Stimulated activated CD8-positive, alpha-beta memory T cell treated with anti-CD3 and anti-CD28 coated beads, Interleukin-12 subunit alpha, Interleukin-12 subunit beta, amount 100 ng/mL, for 1 hour (primary cell): Measurements from ENCODE around the gene DBX2.
"Not testable (repeated sequence)": the region's sequence is repeated elsewhere in the genome, so short reads cannot be mapped to it uniquely, and the experiment has no call there.

Experiments
- DNase-seq: peaks from one replicate; pipeline ENCODE4 v3.0.0-alpha.2; 2020; ENCODE audit warnings: low read depth

Gene DBX2

GRCh38 chr12:45010059-45010458, 40.8 kb downstream of the DBX2 start:
- DNase-seq: no peak

GRCh38 chr12:45008211-45008610, 42.7 kb downstream of the DBX2 start:
- DNase-seq: no peak

- no peak for DNase-seq
These were observed 51.5 kb downstream of the DBX2 start for GRCh38 chr12:44999355-44999754.

DNA sequence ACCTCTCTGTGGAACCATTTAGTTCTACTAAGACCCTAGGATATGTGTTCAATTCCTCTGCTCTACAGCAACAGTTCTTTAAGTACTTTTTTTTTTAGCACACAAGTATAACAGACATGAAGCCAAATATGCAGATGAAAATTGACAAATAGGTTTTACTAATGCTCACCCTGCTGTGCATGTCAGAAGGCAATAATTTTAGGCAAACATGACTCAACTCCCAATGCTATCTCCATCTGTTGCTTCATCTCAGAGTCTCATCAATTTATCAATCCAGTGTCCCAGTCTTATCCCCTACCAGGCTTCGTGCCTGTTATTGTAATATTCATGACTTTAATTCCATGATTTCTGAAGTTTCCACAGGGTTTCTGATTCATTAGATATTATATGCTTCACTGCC, 57.7 kb downstream of the DBX2 start:
- DNase-seq: no peak

DNA sequence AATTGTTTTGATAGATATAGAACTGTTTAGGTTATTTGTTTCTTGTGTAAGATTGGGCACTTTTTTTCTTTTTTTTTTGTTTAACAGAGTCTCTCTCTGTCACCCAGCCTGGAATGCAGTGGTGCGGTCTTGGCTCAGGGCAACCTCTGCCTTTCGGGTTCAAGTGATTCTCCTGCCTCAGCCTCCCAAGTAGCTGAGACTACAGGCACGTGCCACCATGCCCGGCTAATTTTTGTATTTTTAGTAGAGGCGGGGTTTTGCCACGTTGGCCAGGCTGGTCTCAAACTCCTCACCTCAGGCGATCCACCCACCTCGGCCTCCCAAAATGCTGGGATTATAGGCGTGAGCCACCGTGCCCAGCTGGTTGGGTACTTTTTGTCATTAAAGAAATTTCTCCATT, 66.0 kb downstream of the DBX2 start:
- not testable (repeated sequence) for DNase-seq

DNA sequence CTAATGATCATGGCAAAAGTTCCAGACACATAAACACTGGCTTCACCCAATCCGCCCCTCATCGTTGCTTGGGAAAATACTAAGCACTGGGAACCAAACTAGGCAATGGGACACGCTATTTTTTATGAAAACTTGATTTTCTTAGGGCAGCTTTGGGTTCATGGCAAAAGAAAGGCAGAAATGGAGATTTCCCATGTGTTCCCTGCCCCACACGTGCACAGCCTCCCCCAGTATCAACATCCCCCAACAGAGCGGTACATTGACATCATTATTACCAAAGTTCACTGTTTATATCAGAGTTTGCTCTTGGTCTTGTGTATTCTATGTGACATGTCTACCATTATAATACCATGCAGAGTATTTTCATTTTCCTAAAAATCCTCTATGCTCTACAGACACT, 71.0 kb downstream of the DBX2 start:
- no peak for DNase-seq

DNA sequence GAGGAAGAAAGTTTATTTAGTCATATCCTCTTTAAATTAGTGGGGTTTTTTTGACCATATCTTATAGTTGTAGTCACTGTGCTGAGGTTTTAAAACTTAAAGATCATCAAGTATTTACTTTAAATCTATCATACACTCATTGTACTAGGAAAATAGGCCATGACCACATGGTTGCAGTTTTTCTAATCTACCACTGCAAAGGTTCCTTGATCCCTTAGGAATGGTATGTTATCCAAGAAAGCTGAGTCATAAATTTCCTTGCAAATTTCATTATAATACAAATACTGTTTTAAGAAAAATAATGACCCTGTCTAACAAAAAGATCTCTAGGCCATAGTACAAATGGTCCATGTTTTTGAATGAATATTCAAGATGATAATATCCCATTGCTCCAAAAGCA, 74.7 kb downstream of the DBX2 start:
- no peak for DNase-seq

GRCh38 chr12:44972746-44973421, 78.0 kb downstream of the DBX2 start:
- no peak for DNase-seq

DNA sequence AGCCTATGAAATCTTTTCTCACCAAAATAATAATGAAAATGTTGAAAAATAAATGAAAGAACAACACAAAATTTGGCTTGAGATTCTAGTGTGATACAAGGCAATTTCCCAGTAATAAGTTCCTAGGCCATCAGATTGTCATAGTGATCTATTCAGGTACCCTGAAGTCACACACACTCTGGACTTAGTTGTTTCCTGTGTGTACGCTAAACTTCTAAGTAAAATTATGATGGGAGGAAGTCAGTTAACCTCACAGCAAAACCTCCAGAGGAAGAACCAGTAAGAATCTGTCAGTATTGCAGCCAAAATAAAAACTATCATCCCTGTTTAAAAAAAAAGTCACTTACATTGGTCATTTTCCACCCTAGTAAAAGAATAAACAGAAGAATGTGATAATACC, 81.9 kb downstream of the DBX2 start:
- DNase-seq: no peak
